Heart left ventricle (tissue), 13 donors: ENCODE measurements around the gene COL27A1.

Source experiments
- CTCF ChIP-seq, 12 donors: fragments of 200-600 bp; sonication (generic) in 4 of 12; IDR thresholded peaks; one replicate each; pipeline versions ENCODE4 v1.5.0 to v1.8.0; 2018 to 2022; ENCODE audit warnings: antibody characterized with exemption in 12 of 12, mild to moderate bottlenecking in 5 of 12
- POLR2A ChIP-seq, 2 donors: fragments of 450-650 bp; IDR thresholded peaks; one replicate each; pipeline ENCODE4 v1.6.1; 2017; ENCODE audit warnings: antibody characterized with exemption in 2 of 2, mild to moderate bottlenecking in 2 of 2, moderate library complexity in 2 of 2
- donor health status: ischemic (EF 13 %, LVEDD 7.1; RV severe dilation, severe dysfunction).
- donor health status: DM: no; HTN: yes; CAD: no.
- donor health status: DM: no; HTN: no; CAD: no.
- donor health status: ischemic (EF 25% LVEDD 6.9; RV normal size, moderate dysfunction).
- donor health status: ischemic (EF 25% LVEDD 5.7; RV mildly dilated, moderate dysfunction).
- donor health status: ischemic (EF 35%, LVEDD 5.7; RV mildly dilated, moderate dysfunction).
- donor health status: nonischemic (EF 11% LVEDD 7.7; RV severe dilation, severe dysfunction).
- donor health status: DM: yes; HTN: yes; CAD: no.
- donor health status: PGD.
- donor health status: ischemic (EF 29% LVEDD 5.4; RV normal size, mild dysfunction).
- donor health status: nonischemic (EF 23%, LVEDD 6.1; RV moderate dilation, normal function).

- no peak for TF ChIP-seq POLR2A (IDR thresholded peaks at IDR 0.05)
- no peak for TF ChIP-seq CTCF (IDR thresholded peaks at IDR 0.05)
Observed at GRCh38 chr9:114174876-114175771, 19.8 kb downstream of the COL27A1 start.
